Right atrium auricular region (tissue), 2 donors: ENCODE results near the gene ZCCHC7. TPM values are rescaled to one million over a fixed set of nuclear protein-coding genes. Genes with fewer than 3 reads are reported as not detected.
"Not testable (repeated sequence)": the region's sequence is repeated elsewhere in the genome, so short reads cannot be mapped to it uniquely, and the experiment has no call there.

Experiments
- DNase-seq: peaks from one replicate; pipeline ENCODE4 v3.0.0-alpha.2; 2019; ENCODE audit warnings: low spot score
- H3K27ac ChIP-seq, 2 donors: fragments of 200-600 bp; sonication (generic); 1 replicate in 1 of 2; 2 replicates in 1 of 2; pipeline ENCODE4 v1.5.1; 2016 to 2019
- H3K27me3 ChIP-seq, 2 donors: fragments of 200-600 bp; sonication (generic); one replicate each; pipeline versions ENCODE4 v1.5.1 to v1.6.0; 2017 to 2019
- H3K36me3 ChIP-seq: fragments of 200-600 bp; sonication (generic); one replicate; pipeline ENCODE4 v1.5.1; 2016
- H3K4me1 ChIP-seq, 2 donors: fragments of 200-600 bp; sonication (generic); one replicate each; pipeline versions ENCODE4 v1.5.1 to v1.6.0; 2017 to 2019
- H3K4me3 ChIP-seq, 2 donors: fragments of 200-600 bp; sonication (generic); 1 replicate in 1 of 2; 2 replicates in 1 of 2; pipeline ENCODE4 v1.5.1; 2017 to 2019; ENCODE audit warnings: mild to moderate bottlenecking in 1 of 2, moderate library complexity in 1 of 2
- H3K9me3 ChIP-seq, 2 donors: fragments of 200-600 bp; sonication (generic); one replicate each; pipeline ENCODE4 v1.5.1; 2019
- CTCF ChIP-seq, 2 donors: fragments of 200-600 bp; sonication (generic); IDR thresholded peaks; one replicate each; pipeline ENCODE4 v1.5.1; 2019; ENCODE audit warnings: antibody characterized with exemption in 2 of 2
- total RNA-seq, 2 donors: library from RNA; depleted of rRNA; stranded (reverse); fragments of >200 nt; gene quantifications; one replicate each; pipeline ENCODE4 v1.1.0, GENCODE V29; 2016

The ZCCHC7 gene
- total RNA-seq, 2 donors from 2014 or later: 8.1 to 8.6 TPM

DNA sequence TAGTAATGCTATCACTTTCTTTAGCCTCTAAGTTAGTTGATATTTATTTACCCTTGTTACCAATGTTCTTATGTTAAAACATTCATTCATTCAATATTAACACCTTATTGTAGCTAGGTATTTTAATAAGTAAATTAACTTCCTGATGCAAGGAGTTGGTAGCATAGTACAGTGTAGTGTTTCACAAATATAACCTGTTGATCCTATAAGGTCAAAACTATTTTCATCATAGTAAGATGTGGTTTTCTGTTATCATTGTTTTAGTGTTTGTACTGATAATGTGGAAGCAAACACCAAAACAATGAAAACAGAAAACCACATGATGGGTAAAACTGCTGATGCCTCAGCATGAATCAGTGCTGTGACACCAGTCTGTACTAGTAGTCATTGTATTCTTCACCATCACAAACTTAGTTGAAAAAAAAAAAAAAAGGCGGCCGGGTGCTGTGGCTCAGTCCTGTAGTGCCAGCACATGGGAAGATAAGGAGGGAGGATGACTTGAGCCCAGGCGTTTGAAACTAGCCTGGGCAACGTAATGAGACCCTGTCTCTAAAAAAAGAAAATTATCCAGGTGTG lies 36.5 kb downstream of the ZCCHC7 start:
- no peak for DNase-seq
- H3K27me3 ChIP-seq: no peaks in the 10 kb centered on the region
- no peak for TF ChIP-seq CTCF (IDR thresholded peaks at IDR 0.05)

DNA sequence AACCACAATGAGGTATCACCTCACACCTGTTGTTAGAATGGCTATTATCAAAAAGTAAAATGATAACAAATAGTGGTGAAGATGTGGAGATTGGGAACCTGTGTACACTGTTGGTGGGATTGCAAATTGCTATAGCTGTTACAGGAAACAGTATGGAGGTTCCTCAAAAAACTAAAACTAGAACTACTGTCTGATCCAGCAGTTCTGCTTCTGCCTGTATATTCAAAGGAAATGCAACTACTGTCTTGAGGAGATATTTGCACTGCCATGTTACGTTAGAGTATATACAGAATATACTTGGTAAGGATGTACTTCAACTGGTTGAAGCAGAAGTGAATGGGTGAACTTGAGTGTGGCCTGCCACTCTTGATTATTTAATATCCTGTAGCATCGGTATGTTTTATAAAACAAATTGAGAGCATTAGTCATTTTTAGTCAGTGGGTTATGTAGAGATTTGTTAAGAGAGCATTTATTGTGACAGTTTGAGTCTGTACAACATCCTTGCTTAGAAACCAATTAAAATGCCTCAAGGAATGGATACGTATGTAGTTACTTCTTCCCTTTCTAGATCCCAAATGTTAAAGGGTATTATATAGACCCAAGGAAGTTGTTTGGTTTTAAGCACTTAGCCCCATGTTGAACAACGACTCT lies 37.5 kb downstream of the ZCCHC7 start:
- DNase-seq: no peak
- Histone ChIP-seq H3K36me3 (no peaks in the 10 kb centered on the region), H3K4me1 (peaks cover 0 to 8% of the 10 kb centered on the region in 2 donors), H3K27ac (no peak overlapping the region), H3K9me3 (no peaks in the 10 kb centered on the region), H3K27me3 (no peaks in the 10 kb centered on the region), H3K4me3 (no peak overlapping the region)
- TF ChIP-seq CTCF (IDR thresholded peaks at IDR 0.05): no peak

More for the DNA sequence above, 36.5 kb downstream of the ZCCHC7 start:
- Histone ChIP-seq H3K4me1 (peaks cover 0 to 8% of the 10 kb centered on the region in 2 donors), H3K4me3 (no peak overlapping the region), H3K27ac (no peak overlapping the region), H3K9me3 (no peaks in the 10 kb centered on the region), H3K36me3 (no peaks in the 10 kb centered on the region)

DNA sequence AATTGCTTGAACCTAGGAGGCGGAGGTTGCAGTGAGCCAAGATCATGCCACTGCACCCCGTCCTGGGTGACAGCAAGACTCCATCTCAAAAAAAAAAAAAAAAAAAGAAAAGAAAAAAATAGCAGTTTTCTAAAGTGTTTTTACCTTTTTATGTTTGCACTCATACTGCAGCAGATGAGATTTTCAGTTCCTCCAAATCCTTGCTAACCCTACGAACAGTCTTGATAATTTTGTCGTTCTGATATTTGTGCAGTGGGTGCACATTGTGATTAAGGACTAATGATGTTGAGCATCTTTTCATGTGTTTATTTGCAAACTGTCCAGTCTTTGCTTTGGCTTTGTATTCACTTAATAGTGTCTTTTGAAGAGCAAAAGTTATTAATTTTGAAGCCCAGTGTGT lies 42.9 kb downstream of the ZCCHC7 start:
- H3K27me3 ChIP-seq: no peaks in the 10 kb centered on the region
- no peak overlapping the region for H3K4me3 ChIP-seq
- TF ChIP-seq CTCF (IDR thresholded peaks at IDR 0.05): no peak
- no peak for DNase-seq
- H3K4me1 ChIP-seq: no peaks in the 10 kb centered on the region
- H3K36me3 ChIP-seq: no peaks in the 10 kb centered on the region
- no peak overlapping the region for H3K27ac ChIP-seq
- H3K9me3 ChIP-seq: no peaks in the 10 kb centered on the region

DNA sequence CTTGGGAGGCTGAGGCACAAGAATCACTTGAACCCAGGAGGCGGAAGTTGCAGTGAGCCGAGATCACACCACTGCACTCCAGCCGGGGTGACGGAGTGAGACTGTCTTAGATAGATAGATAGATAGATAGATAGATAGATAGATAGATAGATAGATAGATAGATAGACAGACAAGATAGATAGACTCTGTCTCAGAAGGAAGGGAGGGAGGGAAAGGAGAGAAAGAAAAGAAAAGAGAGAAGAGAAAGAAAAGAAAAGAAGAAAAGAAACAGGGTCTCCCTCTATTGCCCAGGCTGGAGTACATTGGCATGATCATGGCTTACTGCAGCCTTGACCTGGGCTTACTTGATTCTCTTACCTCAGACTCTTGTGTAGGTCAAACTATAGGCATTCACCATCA lies 44.0 kb downstream of the ZCCHC7 start:
- H3K4me3 ChIP-seq, H3K9me3 ChIP-seq, DNase-seq, H3K4me1 ChIP-seq, H3K27ac ChIP-seq, H3K36me3 ChIP-seq, H3K27me3 ChIP-seq: not testable (repeated sequence)

DNA sequence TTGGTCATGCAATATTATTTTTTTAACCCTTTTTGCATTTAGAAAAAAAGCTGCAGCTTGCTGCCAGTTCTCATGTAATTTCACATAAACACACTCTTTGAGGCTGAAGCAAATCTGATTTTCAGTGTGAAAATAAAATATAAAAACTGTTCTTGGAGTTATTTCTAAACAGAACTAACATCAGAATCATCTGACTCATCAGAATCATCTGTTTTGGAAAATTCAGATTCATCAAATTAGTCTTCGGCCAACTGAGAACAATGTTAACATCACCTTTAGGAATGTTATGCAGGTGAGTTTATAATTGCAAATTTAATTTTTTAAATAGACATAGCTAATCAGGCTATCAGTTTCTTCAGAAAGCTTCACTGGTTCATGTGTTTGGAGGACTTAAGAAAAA lies 45.3 kb downstream of the ZCCHC7 start:
- Histone ChIP-seq H3K36me3 (no peaks in the 10 kb centered on the region), H3K4me1 (no peaks in the 10 kb centered on the region), H3K27me3 (no peaks in the 10 kb centered on the region), H3K4me3 (no peak overlapping the region), H3K9me3 (no peaks in the 10 kb centered on the region), H3K27ac (no peak overlapping the region)
- no peak for DNase-seq
- no peak for TF ChIP-seq CTCF (IDR thresholded peaks at IDR 0.05)

GRCh38 chr9:37167456-37168047 lies 47.2 kb downstream of the ZCCHC7 start:
- no peaks in the 10 kb centered on the region for H3K9me3 ChIP-seq
- no peaks in the 10 kb centered on the region for H3K27me3 ChIP-seq
- no peak overlapping the region for H3K27ac ChIP-seq
- TF ChIP-seq CTCF (IDR thresholded peaks at IDR 0.05): no peak
- no peak for DNase-seq
- H3K4me3 ChIP-seq: no peak overlapping the region
- H3K4me1 ChIP-seq: no peaks in the 10 kb centered on the region
- no peaks in the 10 kb centered on the region for H3K36me3 ChIP-seq
